Thyroid gland (tissue), 4 donors: Measurements from ENCODE around the gene MARVELD2. TPM values are rescaled to one million over a fixed set of nuclear protein-coding genes. Genes with fewer than 3 reads are reported as not detected.
"Not testable (repeated sequence)": the region's sequence is repeated elsewhere in the genome, so short reads cannot be mapped to it uniquely, and the experiment has no call there.

ENCODE experiments used
- DNase-seq, 2 donors: peaks; one replicate each; pipeline ENCODE4 v3.0.0-alpha.2; 2019
- H3K27ac ChIP-seq, 3 donors: fragments of 200-600 bp; sonication (generic); 1 replicate in 2 of 3; 2 replicates in 1 of 3; pipeline ENCODE4 v1.5.1; 2016 to 2019; ENCODE audit warnings: mild to moderate bottlenecking in 1 of 3, moderate library complexity in 1 of 3
- H3K27me3 ChIP-seq: fragments of 200-600 bp; sonication (generic); one replicate; pipeline ENCODE4 v1.5.1; 2019
- H3K36me3 ChIP-seq, 2 donors: fragments of 200-600 bp; sonication (generic); one replicate each; pipeline ENCODE4 v1.5.1; 2016 to 2019
- H3K4me1 ChIP-seq, 2 donors: fragments of 200-600 bp; sonication (generic); one replicate each; pipeline ENCODE4 v1.5.1; 2017 to 2019
- H3K4me3 ChIP-seq, 3 donors: fragments of 200-600 bp; sonication (generic); replicated peaks in 1 of 3; 1 replicate in 2 of 3; 2 replicates in 1 of 3; pipeline ENCODE4 v1.5.1; 2016; ENCODE audit warnings: mild to moderate bottlenecking in 1 of 3
- H3K9me3 ChIP-seq: fragments of 200-600 bp; sonication (generic); one replicate; pipeline ENCODE4 v1.5.1; 2017
- POLR2A ChIP-seq, 2 donors: fragments of 450-650 bp; IDR thresholded peaks; one replicate each; pipeline ENCODE4 v1.6.1; 2017; ENCODE audit warnings: antibody characterized with exemption in 2 of 2, mild to moderate bottlenecking in 2 of 2, moderate library complexity in 1 of 2
- WGBS, 2 donors: methylation state at CpG; one replicate each; pipeline ENCODE4 v1.1.5; 2017; 5-methylcytosine and 5-hydroxymethylcytosine counted together
- intact Hi-C: fragments of 100-400 bp; cut with DNase I; formaldehyde crosslinking; loops from one replicate; pipeline ENCODE4 v1.15.1; 2023
- total RNA-seq, 4 donors: library from RNA; depleted of rRNA; stranded (reverse); fragments of >200 nt; gene quantifications; one replicate each; pipeline ENCODE4 v1.2.3, GENCODE V29; 2016
- TF ChIP-seq, protein P1 (sequence below), 6 experiments: fragments of 200-600 bp in 3 of 6; fragments of 450-650 bp in 3 of 6; sonication (generic) in 3 of 6; IDR thresholded peaks; one replicate each; pipeline ENCODE4 v1.5.1; 2016 to 2019; ENCODE audit warnings: antibody characterized with exemption in 6 of 6, mild to moderate bottlenecking in 2 of 6, inconsistent platforms in 1 of 6, moderate library complexity in 1 of 6

The MARVELD2 gene, protein sequence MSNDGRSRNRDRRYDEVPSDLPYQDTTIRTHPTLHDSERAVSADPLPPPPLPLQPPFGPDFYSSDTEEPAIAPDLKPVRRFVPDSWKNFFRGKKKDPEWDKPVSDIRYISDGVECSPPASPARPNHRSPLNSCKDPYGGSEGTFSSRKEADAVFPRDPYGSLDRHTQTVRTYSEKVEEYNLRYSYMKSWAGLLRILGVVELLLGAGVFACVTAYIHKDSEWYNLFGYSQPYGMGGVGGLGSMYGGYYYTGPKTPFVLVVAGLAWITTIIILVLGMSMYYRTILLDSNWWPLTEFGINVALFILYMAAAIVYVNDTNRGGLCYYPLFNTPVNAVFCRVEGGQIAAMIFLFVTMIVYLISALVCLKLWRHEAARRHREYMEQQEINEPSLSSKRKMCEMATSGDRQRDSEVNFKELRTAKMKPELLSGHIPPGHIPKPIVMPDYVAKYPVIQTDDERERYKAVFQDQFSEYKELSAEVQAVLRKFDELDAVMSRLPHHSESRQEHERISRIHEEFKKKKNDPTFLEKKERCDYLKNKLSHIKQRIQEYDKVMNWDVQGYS
- total RNA-seq, result 100 to 1,000 TPM in 1 of 4 donors, 10 to 100 TPM in 3; 61.8 to 100 (median 81.9) TPM

DNA sequence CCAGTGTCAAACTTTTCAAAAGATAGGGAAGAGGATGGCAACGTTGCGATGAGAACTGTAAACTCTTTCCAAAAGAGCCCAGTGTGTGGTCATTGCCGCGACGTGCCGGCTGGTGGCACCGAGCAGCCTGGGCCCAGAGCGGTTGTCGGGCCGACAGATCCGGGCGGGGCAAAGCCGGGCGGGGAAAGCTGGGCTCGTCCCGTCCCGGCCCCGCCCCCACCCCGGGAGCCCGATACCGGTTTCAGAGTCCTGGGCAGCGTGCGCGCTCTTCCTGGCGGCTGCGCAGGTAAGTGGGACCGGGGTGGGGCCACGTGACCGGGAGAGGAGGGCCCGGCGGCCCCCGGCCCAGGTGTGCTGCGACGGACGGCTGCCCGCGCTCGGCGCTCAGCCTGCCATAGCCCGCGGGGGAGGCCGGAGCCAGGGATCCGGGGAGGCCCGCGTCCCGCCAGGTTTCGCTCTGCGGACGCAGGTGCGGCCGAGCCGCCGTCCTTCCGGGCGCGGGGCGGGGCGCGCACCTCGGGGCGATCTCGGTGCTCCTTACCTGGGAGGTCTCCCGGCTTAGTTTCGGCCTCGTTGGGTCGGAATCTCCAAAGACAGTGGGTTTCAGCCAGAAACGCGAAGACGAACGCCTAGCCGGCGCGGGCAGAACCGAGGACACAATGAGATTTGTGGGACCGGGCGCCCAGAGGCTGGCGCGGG is at the start of gene MARVELD2:
MARVELD2 (plus strand) TSS at position 232 of the 699 bp plus-strand sequence. CDS start 4,270 bp downstream, outside the sequence.
- Histone ChIP-seq H3K27ac (peak within 1 kb of the TSS; percentile 88 to 99 (median 96)), H3K4me3 (peak within 1 kb of the TSS; percentile 35 to 67 (median 63)), H3K9me3 (no peaks in the 10 kb centered on the region), H3K4me1 (peaks cover 11 to 27% of the 10 kb centered on the region in 2 donors), H3K36me3 (peaks cover 0 to 13% of the 10 kb centered on the region in 2 donors), H3K27me3 (no peaks in the 10 kb centered on the region)
- TF ChIP-seq, protein P1, sequence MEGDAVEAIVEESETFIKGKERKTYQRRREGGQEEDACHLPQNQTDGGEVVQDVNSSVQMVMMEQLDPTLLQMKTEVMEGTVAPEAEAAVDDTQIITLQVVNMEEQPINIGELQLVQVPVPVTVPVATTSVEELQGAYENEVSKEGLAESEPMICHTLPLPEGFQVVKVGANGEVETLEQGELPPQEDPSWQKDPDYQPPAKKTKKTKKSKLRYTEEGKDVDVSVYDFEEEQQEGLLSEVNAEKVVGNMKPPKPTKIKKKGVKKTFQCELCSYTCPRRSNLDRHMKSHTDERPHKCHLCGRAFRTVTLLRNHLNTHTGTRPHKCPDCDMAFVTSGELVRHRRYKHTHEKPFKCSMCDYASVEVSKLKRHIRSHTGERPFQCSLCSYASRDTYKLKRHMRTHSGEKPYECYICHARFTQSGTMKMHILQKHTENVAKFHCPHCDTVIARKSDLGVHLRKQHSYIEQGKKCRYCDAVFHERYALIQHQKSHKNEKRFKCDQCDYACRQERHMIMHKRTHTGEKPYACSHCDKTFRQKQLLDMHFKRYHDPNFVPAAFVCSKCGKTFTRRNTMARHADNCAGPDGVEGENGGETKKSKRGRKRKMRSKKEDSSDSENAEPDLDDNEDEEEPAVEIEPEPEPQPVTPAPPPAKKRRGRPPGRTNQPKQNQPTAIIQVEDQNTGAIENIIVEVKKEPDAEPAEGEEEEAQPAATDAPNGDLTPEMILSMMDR (IDR thresholded peaks at IDR 0.05), result peak; percentile 46 to 85 (median 60)
- TF ChIP-seq POLR2A (IDR thresholded peaks at IDR 0.05), result peak; percentile 81 to 96
- intact Hi-C loops, result loop anchor here (5.0 kb wide), 1 partner anchor 77 kb away; the partner anchor contains the start of gene OCLN
- WGBS, 2 donors, result 2 to 12% methylated on average over 7 to 29 of the region's 78 CpGs
- peak; percentile 99 for DNase-seq

DNA sequence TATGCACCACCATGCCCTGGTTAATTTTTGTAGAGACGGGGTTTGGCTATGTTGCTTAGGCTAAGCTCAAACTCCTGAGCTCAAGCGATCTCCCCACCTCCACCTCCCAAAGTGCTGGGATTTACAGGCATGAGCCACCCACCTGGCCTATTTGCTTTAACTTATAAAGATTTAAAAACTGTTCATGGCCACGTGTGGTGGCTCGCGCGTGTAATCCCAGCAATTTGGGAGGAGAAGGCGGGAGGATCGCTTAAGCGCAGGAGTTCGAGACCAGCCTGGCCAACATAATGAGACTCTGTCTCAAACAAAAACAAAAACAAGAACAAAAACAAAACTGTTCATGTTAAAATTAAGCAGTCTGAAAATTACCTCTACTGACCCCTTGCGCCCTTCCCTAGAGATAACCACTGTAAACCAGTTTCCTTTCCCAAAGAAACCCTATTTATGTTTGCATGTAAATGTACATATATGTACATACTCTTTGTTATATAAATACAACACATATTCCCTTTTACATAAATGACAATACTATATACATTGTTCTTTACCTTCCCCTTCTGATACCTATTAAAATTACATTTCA is 47.1 kb upstream of the MARVELD2 start:
- H3K4me1 ChIP-seq, result peaks cover 9 to 21% of the 10 kb centered on the region in 2 donors
- no peaks in the 10 kb centered on the region for H3K27me3 ChIP-seq
- peaks cover 6 to 15% of the 10 kb centered on the region in 2 donors for H3K36me3 ChIP-seq
- TF ChIP-seq POLR2A (IDR thresholded peaks at IDR 0.05), result no peak
- TF ChIP-seq, protein P1 (IDR thresholded peaks at IDR 0.05), result no peak
- H3K9me3 ChIP-seq, result no peaks in the 10 kb centered on the region
- WGBS, 2 donors, result 94 to 95% methylated on average over 11 of the region's 11 CpGs
- no peak overlapping the region for H3K27ac ChIP-seq
- DNase-seq, result no peak
- H3K4me3 ChIP-seq, result no peak overlapping the region
- intact Hi-C loops, result no loop called here

DNA sequence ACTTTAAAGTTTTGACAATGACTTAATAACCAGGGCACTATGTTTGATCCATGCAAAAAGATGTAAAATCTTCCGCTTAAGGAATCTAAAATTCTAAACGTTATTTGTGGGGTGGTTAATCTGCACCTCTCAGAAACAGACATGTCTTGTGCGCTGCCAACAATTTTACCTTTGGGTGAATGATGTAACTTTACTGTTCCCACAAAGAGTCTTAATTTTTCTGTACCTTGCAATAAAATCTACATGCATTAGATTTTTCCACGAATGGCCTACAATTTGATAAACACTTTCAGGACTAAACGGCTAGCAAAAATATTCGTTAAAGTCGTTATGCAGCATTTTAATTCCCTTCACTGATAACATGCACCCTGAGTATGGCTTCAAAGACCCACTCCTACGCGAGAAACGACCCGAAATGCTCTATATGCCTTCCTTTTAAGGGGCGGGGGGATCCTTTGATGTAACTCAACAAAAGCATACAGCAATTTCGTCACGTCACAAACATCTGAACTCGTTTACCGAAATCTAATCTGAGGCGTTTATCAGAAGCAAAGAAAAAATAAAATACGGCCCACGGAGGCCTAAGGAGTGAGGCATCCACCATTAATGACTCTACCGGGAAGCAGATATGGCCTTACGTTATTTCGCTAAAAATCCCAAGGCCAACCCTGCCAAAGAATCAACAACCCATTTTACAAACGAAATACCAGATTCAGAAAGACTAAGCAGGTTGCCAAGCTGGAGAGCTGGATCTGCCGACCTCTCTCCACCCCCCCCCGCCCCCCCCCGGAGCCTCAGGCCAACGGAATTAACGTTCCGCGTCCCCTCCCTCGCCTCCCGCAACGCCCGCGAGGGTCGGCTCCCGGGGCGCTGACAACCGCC is 46.2 kb upstream of the MARVELD2 start:
- peaks cover 9 to 21% of the 10 kb centered on the region in 2 donors for H3K4me1 ChIP-seq
- H3K27me3 ChIP-seq, result no peaks in the 10 kb centered on the region
- intact Hi-C loops, result no loop called here
- peak overlapping the region; percentile 97 to 99 (median 97) for H3K27ac ChIP-seq
- peak overlapping the region; percentile 67 to 97 (median 80) for H3K4me3 ChIP-seq
- H3K9me3 ChIP-seq, result no peaks in the 10 kb centered on the region
- TF ChIP-seq, protein P1 (IDR thresholded peaks at IDR 0.05), result no peak
- TF ChIP-seq POLR2A (IDR thresholded peaks at IDR 0.05), result no peak
- peaks cover 6 to 14% of the 10 kb centered on the region in 2 donors for H3K36me3 ChIP-seq
- WGBS, 2 donors, result 3 to 4% methylated on average over 28 to 37 of the region's 39 CpGs
- DNase-seq, result no peak

DNA sequence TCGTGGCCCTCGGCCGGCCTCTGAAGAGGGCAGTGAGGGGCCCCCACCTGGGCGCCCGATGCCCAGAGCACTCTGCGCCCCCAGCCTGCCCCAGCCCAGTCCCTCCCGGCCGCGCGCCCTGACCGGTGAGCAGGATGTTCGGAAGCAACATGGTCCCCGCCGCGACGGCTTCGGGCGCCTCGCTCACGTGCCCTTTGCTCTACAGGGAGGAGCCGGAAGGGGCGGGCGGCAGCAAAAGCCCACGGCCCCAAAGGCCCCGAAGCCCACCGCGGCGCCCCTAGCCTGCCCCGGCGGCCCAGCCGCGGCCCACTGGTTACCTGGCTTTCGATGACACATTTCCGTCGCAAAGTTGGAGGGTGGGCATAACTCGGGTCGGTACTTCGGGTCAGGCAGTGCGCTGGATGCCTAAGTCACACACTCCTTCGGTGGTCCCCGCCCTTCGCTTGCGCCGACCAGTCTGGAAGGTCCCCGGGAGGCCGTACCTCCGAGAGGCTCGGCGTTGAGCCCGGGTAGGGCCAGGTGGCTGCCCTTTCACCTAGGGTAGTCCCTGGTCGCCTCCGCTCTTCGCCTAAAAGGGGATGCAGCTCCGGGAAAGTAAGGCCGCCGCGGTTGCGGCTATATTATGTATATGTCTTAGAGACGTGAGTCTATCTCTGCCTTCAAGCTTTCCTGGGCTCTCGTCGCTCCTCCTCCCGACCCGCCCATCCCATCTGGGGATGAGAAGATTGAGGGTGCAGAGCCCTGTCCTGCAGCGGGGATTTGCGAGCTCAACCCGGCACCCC is 45.4 kb upstream of the MARVELD2 start, which contains the start of the genes AK6, RAD17 and TAF9:
AK6 (minus strand) TSS at position 181 of the 782 bp plus-strand sequence; CDS start at position 151, 30 bp downstream.
RAD17 (plus strand) TSS at position 479 of the 782 bp plus-strand sequence. CDS start 2,391 bp downstream, outside the sequence.
TAF9 (minus strand) TSS at position 181 of the 782 bp plus-strand sequence. CDS start 3,783 bp downstream, outside the sequence.
- intact Hi-C loops, result no loop called here
- H3K27ac ChIP-seq, result peak within 1 kb of the TSS; percentile 97 to 99 (median 97)
- H3K4me3 ChIP-seq, result peak within 1 kb of the TSS; percentile 67 to 97 (median 80)
- peak; percentile 22 to 68 for TF ChIP-seq POLR2A (IDR thresholded peaks at IDR 0.05)
- TF ChIP-seq, protein P1 (IDR thresholded peaks at IDR 0.05), result no peak
- WGBS, 2 donors, result 0 to 2% methylated on average over 8 to 20 of the region's 66 CpGs
- no peaks in the 10 kb centered on the region for H3K27me3 ChIP-seq
- H3K9me3 ChIP-seq, result no peaks in the 10 kb centered on the region
- peaks cover 6 to 14% of the 10 kb centered on the region in 2 donors for H3K36me3 ChIP-seq
- DNase-seq, result peak; percentile 92 to 93
- peaks cover 9 to 21% of the 10 kb centered on the region in 2 donors for H3K4me1 ChIP-seq

DNA sequence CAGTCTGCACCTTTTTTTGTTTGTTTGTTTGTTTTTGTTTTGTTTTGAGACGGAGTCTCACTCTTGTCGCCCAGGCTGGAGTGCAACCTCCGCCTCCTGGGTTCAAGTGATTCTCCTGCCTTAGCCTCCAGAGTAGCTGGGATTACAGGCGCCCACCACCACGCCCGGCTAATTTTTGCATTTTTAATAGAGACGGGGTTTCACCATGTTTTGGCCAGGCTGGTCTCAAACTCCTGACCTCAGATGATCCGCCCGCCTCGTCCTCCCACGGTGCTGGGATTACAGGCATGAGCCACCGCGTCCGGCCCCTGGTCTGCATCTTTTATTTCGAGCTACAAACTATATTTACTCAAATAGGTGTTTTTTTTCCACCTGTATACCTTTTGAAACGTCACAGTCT is 44.6 kb upstream of the MARVELD2 start:
- Histone ChIP-seq H3K4me3 (peak overlapping the region; percentile 67 to 97 (median 80)), H3K4me1 (peaks cover 9 to 21% of the 10 kb centered on the region in 2 donors), H3K27ac (peak overlapping the region in 1 of 3 donors; percentile 99)
- WGBS, 2 donors, result 1 to 4% methylated on average over 16 of the region's 16 CpGs
- H3K36me3 ChIP-seq, H3K27me3 ChIP-seq, intact Hi-C loops, H3K9me3 ChIP-seq: not testable (repeated sequence)
- peak in 1 of 2 donors; percentile 4 for DNase-seq
